GM18517 (cell line): ENCODE measurements around the gene ADGRV1.
"Not testable (repeated sequence)": the region's sequence is repeated elsewhere in the genome, so short reads cannot be mapped to it uniquely, and the experiment has no call there.

Source experiments
- ATAC-seq: cut with Tn5 transposase; IDR thresholded peaks from one replicate; pipeline ENCODE4 v1.9.1; 2021; ENCODE audit warnings: mild to moderate bottlenecking, moderate library complexity; ENCODE audit not compliant: unreplicated experiment

ADGRV1 gene

GRCh38 chr5:90807496-90807895 lies 248.9 kb downstream of the ADGRV1 start:
- ATAC-seq: no peak

GRCh38 chr5:90809311-90810056 lies 250.9 kb downstream of the ADGRV1 start:
- ATAC-seq: no peak

GRCh38 chr5:90810211-90810610 lies 251.6 kb downstream of the ADGRV1 start:
- ATAC-seq: no peak

- no peak for ATAC-seq
Measured at GRCh38 chr5:90813392-90813791, 254.8 kb downstream of the ADGRV1 start.

- not testable (repeated sequence) for ATAC-seq
Measured at GRCh38 chr5:90822062-90822461, 263.5 kb downstream of the ADGRV1 start.

GRCh38 chr5:90824436-90824835 lies 265.8 kb downstream of the ADGRV1 start:
- no peak for ATAC-seq

- ATAC-seq: no peak
Measured at GRCh38 chr5:90830058-90830457, 271.5 kb downstream of the ADGRV1 start.

- no peak for ATAC-seq
Measured at GRCh38 chr5:90833753-90834152, 275.2 kb downstream of the ADGRV1 start.

- ATAC-seq: no peak
Measured at GRCh38 chr5:90834711-90835110, 276.1 kb downstream of the ADGRV1 start.

GRCh38 chr5:90843443-90843842 lies 284.8 kb downstream of the ADGRV1 start:
- no peak for ATAC-seq

- no peak for ATAC-seq
Measured at GRCh38 chr5:90844931-90845330, 286.3 kb downstream of the ADGRV1 start.

GRCh38 chr5:90845723-90846554 lies 287.3 kb downstream of the ADGRV1 start:
- no peak for ATAC-seq

GRCh38 chr5:90847606-90848005 lies 289.0 kb downstream of the ADGRV1 start:
- not testable (repeated sequence) for ATAC-seq

GRCh38 chr5:90849939-90850338 lies 291.3 kb downstream of the ADGRV1 start:
- no peak for ATAC-seq

GRCh38 chr5:90852531-90852930 lies 293.9 kb downstream of the ADGRV1 start:
- no peak for ATAC-seq

- ATAC-seq: no peak
Measured at GRCh38 chr5:90853750-90854149, 295.2 kb downstream of the ADGRV1 start.

GRCh38 chr5:90854169-90854568 lies 295.6 kb downstream of the ADGRV1 start:
- no peak for ATAC-seq

GRCh38 chr5:90855296-90856010 lies 296.9 kb downstream of the ADGRV1 start:
- ATAC-seq: no peak

GRCh38 chr5:90861843-90862586 lies 303.4 kb downstream of the ADGRV1 start:
- no peak for ATAC-seq

GRCh38 chr5:90865180-90865579 lies 306.6 kb downstream of the ADGRV1 start:
- ATAC-seq: no peak

GRCh38 chr5:90866333-90866732 lies 307.7 kb downstream of the ADGRV1 start:
- no peak for ATAC-seq
